Keratinocyte (primary cell): ENCODE data around the gene HLA-DMB. TPM values are rescaled to one million over a fixed set of nuclear protein-coding genes. Genes with fewer than 3 reads are reported as not detected.

Experiments used
- DNase-seq: peaks from one replicate; pipeline ENCODE4 v3.0.0-alpha.2; 2011; ENCODE audit warnings: low read depth, missing footprints, low spot score
- FAIRE-seq: peaks from 2 replicates; lab custom pipeline; 2011; peaks lifted over from hg19 to GRCh38; lab: Jason Lieb, UNC
- H2AFZ ChIP-seq: 2 replicates; pipeline ENCODE4 v1.6.0; 2012; ENCODE audit warnings: low read length, control low read depth, inconsistent platforms; ENCODE audit not compliant: control insufficient read depth
- H3K27ac ChIP-seq: 2 replicates; pipeline ENCODE4 v1.5.1; 2011; ENCODE audit warnings: low read length; ENCODE audit not compliant: control insufficient read depth, insufficient read depth
- H3K27me3 ChIP-seq: 3 replicates; pipeline ENCODE4 v1.6.0; 2011; ENCODE audit warnings: low read length; ENCODE audit not compliant: control insufficient read depth, insufficient read depth; ENCODE audit errors: extremely low read depth
- H3K36me3 ChIP-seq, 2 experiments: 2 replicates in 1 of 2; 3 replicates in 1 of 2; pipeline ENCODE4 v1.5.1; 2011; ENCODE audit warnings: low read length in 2 of 2, mild to moderate bottlenecking in 1 of 2; ENCODE audit not compliant: control insufficient read depth in 2 of 2, insufficient read depth in 2 of 2; ENCODE audit errors: extremely low read depth in 1 of 2
- H3K4me1 ChIP-seq: 3 replicates; pipeline ENCODE4 v1.5.1; 2011; ENCODE audit warnings: low read length; ENCODE audit not compliant: control insufficient read depth, insufficient read depth; ENCODE audit errors: extremely low read depth
- H3K4me2 ChIP-seq: 3 replicates; pipeline ENCODE4 v1.6.0; 2011; ENCODE audit warnings: low read depth, low read length; ENCODE audit not compliant: control insufficient read depth, insufficient read depth; ENCODE audit errors: extremely low read depth
- H3K4me3 ChIP-seq, 3 experiments: fragments of 200-600 bp in 1 of 3; sonication (generic) in 1 of 3; 2 replicates in 2 of 3; 3 replicates in 1 of 3; pipeline ENCODE4 v1.5.1; 2011 to 2016; ENCODE audit warnings: low read length in 3 of 3, mild to moderate bottlenecking in 3 of 3, control low read depth in 2 of 3, inconsistent platforms in 1 of 3, low read depth in 1 of 3, mixed read lengths in 1 of 3, mixed run types in 1 of 3, moderate library complexity in 1 of 3; ENCODE audit not compliant: control insufficient read depth in 2 of 3, insufficient read depth in 2 of 3; ENCODE audit errors: extremely low read depth in 1 of 3
- H3K79me2 ChIP-seq: 2 replicates; pipeline ENCODE4 v1.6.0; 2012; ENCODE audit warnings: low read length; ENCODE audit not compliant: control insufficient read depth, insufficient read depth
- H3K9ac ChIP-seq: 3 replicates; pipeline ENCODE4 v1.6.0; 2011; ENCODE audit warnings: low read length; ENCODE audit not compliant: control insufficient read depth, insufficient read depth; ENCODE audit errors: extremely low read depth
- H3K9me1 ChIP-seq: 3 replicates; pipeline ENCODE4 v1.6.0; 2011; ENCODE audit warnings: low read length; ENCODE audit not compliant: control insufficient read depth, insufficient read depth; ENCODE audit errors: extremely low read depth
- H3K9me3 ChIP-seq: 2 replicates; pipeline ENCODE4 v1.5.1; 2012; ENCODE audit warnings: low read depth, low read length; ENCODE audit not compliant: control insufficient read depth
- H4K20me1 ChIP-seq: 3 replicates; pipeline ENCODE4 v1.6.0; 2011; ENCODE audit warnings: low read length; ENCODE audit not compliant: control insufficient read depth, insufficient read depth; ENCODE audit errors: extremely low read depth
- CTCF ChIP-seq, 3 experiments: IDR thresholded peaks in 1 of 3; conservative IDR thresholded peaks in 1 of 3; optimal IDR thresholded peaks in 1 of 3; 2 replicates in 2 of 3; 3 replicates in 1 of 3; pipeline versions ENCODE3 to v1.5.1; 2011; ENCODE audit warnings: low read length in 3 of 3, mild to moderate bottlenecking in 3 of 3, moderate library complexity in 2 of 3, control low read depth in 1 of 3, inconsistent platforms in 1 of 3; ENCODE audit not compliant: insufficient read depth in 2 of 3; ENCODE audit errors: extremely low read depth in 1 of 3
- EZH2 ChIP-seq: IDR thresholded peaks from one replicate; pipeline ENCODE4 v1.6.1; 2012; ENCODE audit warnings: inconsistent platforms, mild to moderate bottlenecking, low read length, moderate library complexity
- dilution Hi-C: fragments of 300-500 bp; cut with MboI; formaldehyde crosslinking; loops from one replicate; pipeline ENCODE4 v1.7.0; 2020; ENCODE audit warnings: low sequenced_read_pairs; ENCODE audit not compliant: extremely low pct_ligation_motif_present
- polyA plus RNA-seq, 5 experiments: library from polyadenylated mRNA; depleted of rRNA in 3 of 5; stranded (reverse) in 3 of 5; stranded (forward) in 1 of 5; unstranded in 1 of 5; fragments of >200 nt; gene quantifications; 1 replicate in 1 of 5; 2 replicates in 3 of 5; 3 replicates in 1 of 5; pipeline versions ENCODE4 v1.2.1 to v1.2.3, GENCODE V29; 2011 to 2012; ENCODE audit warnings: missing spikeins in 2 of 5, low read depth in 1 of 5, low replicate concordance in 1 of 5

HLA-DMB gene
- polyA plus RNA-seq, 1 donor (not counting 4 experiments of a cell fraction or from before 2014, with no cell fraction given): not detected

DNA sequence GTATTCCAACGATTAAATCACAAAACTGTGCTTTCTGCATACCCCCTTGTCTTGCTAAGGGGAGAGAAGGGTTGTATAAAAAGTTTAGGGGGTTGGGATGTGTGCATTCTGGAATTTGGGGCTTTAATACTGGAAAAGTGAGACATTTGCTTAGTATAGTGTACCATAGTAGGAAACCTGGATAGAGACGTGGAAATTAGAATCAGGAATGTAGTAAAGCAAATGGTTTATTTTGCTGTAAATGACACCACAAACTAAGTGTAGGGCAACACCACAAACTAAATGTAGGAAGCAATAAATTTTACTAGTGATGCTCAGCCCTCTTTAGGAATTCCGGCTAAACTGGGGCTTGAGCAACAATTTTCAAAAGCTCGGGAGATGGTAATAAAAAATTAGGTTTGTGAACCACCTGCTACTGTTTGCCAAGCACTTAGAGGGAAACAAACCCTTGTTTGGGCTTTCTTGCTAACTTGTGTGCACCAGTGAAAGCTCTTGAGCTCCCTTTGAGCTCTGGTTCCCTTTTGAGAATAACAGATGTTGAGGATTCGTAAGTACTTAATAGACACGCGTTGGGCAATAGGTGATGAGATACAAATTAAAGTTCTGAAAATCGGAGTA lies 41.4 kb upstream of the HLA-DMB start:
- Histone ChIP-seq H3K4me2 (no peak overlapping the region), H3K9me3 (no peaks in the 10 kb centered on the region), H4K20me1 (peaks cover 41% of the 10 kb centered on the region), H2AFZ (no peak overlapping the region), H3K27ac (no peak overlapping the region), H3K9ac (no peak overlapping the region), H3K27me3 (no peaks in the 10 kb centered on the region), H3K4me3 (no peak overlapping the region), H3K79me2 (peaks cover 20% of the 10 kb centered on the region), H3K4me1 (peaks cover 3% of the 10 kb centered on the region), H3K9me1 (peaks cover 3% of the 10 kb centered on the region), H3K36me3 (peaks cover 31 to 40% of the 10 kb centered on the region in 2 experiments)
- FAIRE-seq (no peak), DNase-seq (no peak)
- dilution Hi-C loops: no loop called here
- no peak for TF ChIP-seq CTCF (optimal IDR thresholded peaks at IDR 0.05 in 1 of 3, IDR thresholded peaks at IDR 0.05 in 1 of 3, conservative IDR thresholded peaks at IDR 0.05 in 1 of 3; ENCODE audit: extremely low read depth in 1 of 3, insufficient read depth in 2 of 3, low read length in 3 of 3)
- no peak for TF ChIP-seq EZH2

DNA sequence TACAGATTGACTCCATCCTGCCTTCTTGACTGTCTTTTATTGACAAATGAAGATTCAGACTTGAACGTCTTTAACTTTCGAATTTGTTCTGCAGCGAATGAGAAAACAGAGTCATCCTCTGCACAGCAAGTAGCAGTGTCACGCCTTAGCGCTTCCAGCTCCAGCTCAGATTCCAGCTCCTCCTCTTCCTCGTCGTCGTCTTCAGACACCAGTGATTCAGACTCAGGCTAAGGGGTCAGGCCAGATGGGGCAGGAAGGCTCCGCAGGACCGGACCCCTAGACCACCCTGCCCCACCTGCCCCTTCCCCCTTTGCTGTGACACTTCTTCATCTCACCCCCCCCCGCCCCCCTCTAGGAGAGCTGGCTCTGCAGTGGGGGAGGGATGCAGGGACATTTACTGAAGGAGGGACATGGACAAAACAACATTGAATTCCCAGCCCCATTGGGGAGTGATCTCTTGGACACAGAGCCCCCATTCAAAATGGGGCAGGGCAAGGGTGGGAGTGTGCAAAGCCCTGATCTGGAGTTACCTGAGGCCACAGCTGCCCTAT lies 39.7 kb upstream of the HLA-DMB start:
- Histone ChIP-seq H3K27me3 (no peaks in the 10 kb centered on the region), H3K4me1 (peaks cover 15% of the 10 kb centered on the region), H3K9ac (no peak overlapping the region), H3K4me3 (no peak overlapping the region), H4K20me1 (peaks cover 58% of the 10 kb centered on the region), H3K27ac (no peak overlapping the region), H3K9me1 (peaks cover 10% of the 10 kb centered on the region), H3K79me2 (peaks cover 36% of the 10 kb centered on the region), H2AFZ (no peak overlapping the region), H3K36me3 (peaks cover 45 to 56% of the 10 kb centered on the region in 2 experiments), H3K9me3 (no peaks in the 10 kb centered on the region), H3K4me2 (no peak overlapping the region)
- TF ChIP-seq CTCF (optimal IDR thresholded peaks at IDR 0.05 in 1 of 3, IDR thresholded peaks at IDR 0.05 in 1 of 3, conservative IDR thresholded peaks at IDR 0.05 in 1 of 3; ENCODE audit: extremely low read depth in 1 of 3, insufficient read depth in 2 of 3, low read length in 3 of 3): no peak
- TF ChIP-seq EZH2: no peak
- DNase-seq (no peak), FAIRE-seq (no peak)
- dilution Hi-C loops: no loop called here
